Pancreas (tissue), 10 donors: ENCODE measurements around the gene TARP.
"Not testable (repeated sequence)": the region's sequence is repeated elsewhere in the genome, so short reads cannot be mapped to it uniquely, and the experiment has no call there.

Experiments used
- ATAC-seq, 4 donors: fragments of 200-7000 bp; cut with Tn5 transposase; one replicate each; pipeline versions ENCODE4 v1.8.0 to v1.9.1; 2020; ENCODE audit warnings: mild to moderate bottlenecking in 4 of 4, moderate library complexity in 4 of 4
- DNase-seq, 6 donors: peaks; one replicate each; pipeline ENCODE4 v3.0.0-alpha.2; 2020
- FAIRE-seq: peaks from 2 replicates; lab custom pipeline; 2012; peaks lifted over from hg19 to GRCh38; lab: Jason Lieb, UNC
- H3K27ac ChIP-seq, 4 donors: fragments of 200-600 bp; sonication (generic); 1 replicate in 3 of 4; 2 replicates in 1 of 4; pipeline versions ENCODE4 v1.5.0 to v1.8.0; 2020
- H3K27me3 ChIP-seq, 4 donors: fragments of 200-600 bp; one replicate each; pipeline ENCODE4 v1.8.0; 2021
- H3K36me3 ChIP-seq, 3 donors: fragments of 200-600 bp; sonication (generic) in 1 of 3; one replicate each; pipeline versions ENCODE4 v1.5.0 to v1.8.0; 2020 to 2021
- H3K4me1 ChIP-seq, 3 donors: fragments of 200-600 bp; one replicate each; pipeline ENCODE4 v1.8.0; 2021
- H3K4me3 ChIP-seq, 4 donors: fragments of 200-600 bp; sonication (generic) in 2 of 4; one replicate each; pipeline versions ENCODE4 v1.5.0 to v1.8.0; 2020 to 2021
- H3K9me3 ChIP-seq, 4 donors: fragments of 200-600 bp; one replicate each; pipeline ENCODE4 v1.8.0; 2021
- CTCF ChIP-seq, 4 donors: fragments of 200-600 bp; sonication (generic) in 3 of 4; IDR thresholded peaks; one replicate each; pipeline versions ENCODE4 v1.5.0 to v1.8.0; 2021; ENCODE audit warnings: antibody characterized with exemption in 4 of 4
- WGBS, 2 donors: extraction: QIAGEN DNeasy Blood & Tissue Kit; methylation state at CpG; one replicate each; pipeline ENCODE4 v1.1.7; 2013; 5-methylcytosine and 5-hydroxymethylcytosine counted together
- intact Hi-C, 3 donors: fragments of 100-400 bp; cut with DNase I; formaldehyde crosslinking; loops; one replicate each; pipeline versions ENCODE4 v1.11.1 to v1.14.2; 2022
- donor health status: healthy with polysubstance abuse.
- donor health status: DM: no; HTN: no; CAD: no; lungs with moderate emphysema.
- donor health status: DM: no; HTN: no; CAD: no.
- donor health status: control.
- donor health status: control.
- donor health status: Bipolar disorder and iron deficiency.
- donor health status: DM: yes; HTN: yes; CAD: no.
- donor health status: DM: no; HTN: no; CAD: no.
- donor health status: DM: no; HTN: no; CAD: no.
- donor health status: DM: yes; HTN: yes; CAD: no.

Gene TARP

GRCh38 chr7:38276096-38276877, 2.9 kb upstream of the TARP start:
- no peak for TF ChIP-seq CTCF (IDR thresholded peaks at IDR 0.05)
- H3K27ac ChIP-seq = no peak overlapping the region
- H3K36me3 ChIP-seq = no peaks in the 10 kb centered on the region
- DNase-seq (no peak), FAIRE-seq (no peak), ATAC-seq (no peak)
- no peak overlapping the region for H3K4me3 ChIP-seq
- H3K9me3 ChIP-seq = no peaks in the 10 kb centered on the region
- H3K27me3 ChIP-seq = no peaks in the 10 kb centered on the region
- intact Hi-C loops = no loop called here
- 62 to 71% methylated on average over 6 of the region's 6 CpGs for WGBS, 2 donors
- H3K4me1 ChIP-seq = no peaks in the 10 kb centered on the region

- FAIRE-seq (no peak), ATAC-seq (no peak), DNase-seq (no peak)
- no peak overlapping the region for H3K4me3 ChIP-seq
- no peaks in the 10 kb centered on the region for H3K9me3 ChIP-seq
- no peak overlapping the region for H3K27ac ChIP-seq
- TF ChIP-seq CTCF (IDR thresholded peaks at IDR 0.05) = no peak
- intact Hi-C loops = no loop called here
- no peaks in the 10 kb centered on the region for H3K27me3 ChIP-seq
- H3K4me1 ChIP-seq = no peaks in the 10 kb centered on the region
- WGBS, 2 donors = 84 to 93% methylated on average over 3 of the region's 3 CpGs
- H3K36me3 ChIP-seq = no peaks in the 10 kb centered on the region
Measured at GRCh38 chr7:38274927-38275620, 1.6 kb upstream of the TARP start.

DNA sequence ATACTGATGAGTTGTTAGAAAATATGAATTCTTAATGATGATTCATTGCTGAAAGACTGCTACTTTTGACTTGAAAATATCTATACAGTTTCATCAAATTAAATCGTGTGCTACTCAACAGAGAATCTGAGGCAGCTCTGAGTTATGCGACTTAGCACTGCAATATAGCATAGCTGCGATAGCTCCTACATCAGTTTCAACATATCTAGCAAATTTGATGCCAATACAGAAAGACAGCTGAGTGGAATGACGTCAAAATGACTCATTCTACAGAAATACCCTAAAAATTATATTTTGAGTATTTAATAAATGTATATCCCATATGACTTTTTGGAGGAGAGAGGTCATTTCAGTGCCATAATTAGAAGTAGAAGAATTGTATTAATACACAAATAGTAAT, 1.1 kb upstream of the TARP start:
- TF ChIP-seq CTCF (IDR thresholded peaks at IDR 0.05) = no peak
- H3K36me3 ChIP-seq = no peaks in the 10 kb centered on the region
- ATAC-seq (no peak), FAIRE-seq (no peak), DNase-seq (no peak)
- intact Hi-C loops = no loop called here
- H3K4me1 ChIP-seq = no peaks in the 10 kb centered on the region
- no peak overlapping the region for H3K27ac ChIP-seq
- H3K9me3 ChIP-seq = no peaks in the 10 kb centered on the region
- 86 to 89% methylated on average over 4 of the region's 4 CpGs for WGBS, 2 donors
- no peak overlapping the region for H3K4me3 ChIP-seq
- no peaks in the 10 kb centered on the region for H3K27me3 ChIP-seq

- 68 to 74% methylated on average over 1 of the region's 2 CpGs for WGBS, 2 donors
- FAIRE-seq, H3K27me3 ChIP-seq, intact Hi-C loops, H3K27ac ChIP-seq, H3K4me1 ChIP-seq, DNase-seq, ATAC-seq, H3K4me3 ChIP-seq, H3K9me3 ChIP-seq, H3K36me3 ChIP-seq: not testable (repeated sequence)
Measured at GRCh38 chr7:38270405-38270804, 3.0 kb downstream of the TARP start.

DNA sequence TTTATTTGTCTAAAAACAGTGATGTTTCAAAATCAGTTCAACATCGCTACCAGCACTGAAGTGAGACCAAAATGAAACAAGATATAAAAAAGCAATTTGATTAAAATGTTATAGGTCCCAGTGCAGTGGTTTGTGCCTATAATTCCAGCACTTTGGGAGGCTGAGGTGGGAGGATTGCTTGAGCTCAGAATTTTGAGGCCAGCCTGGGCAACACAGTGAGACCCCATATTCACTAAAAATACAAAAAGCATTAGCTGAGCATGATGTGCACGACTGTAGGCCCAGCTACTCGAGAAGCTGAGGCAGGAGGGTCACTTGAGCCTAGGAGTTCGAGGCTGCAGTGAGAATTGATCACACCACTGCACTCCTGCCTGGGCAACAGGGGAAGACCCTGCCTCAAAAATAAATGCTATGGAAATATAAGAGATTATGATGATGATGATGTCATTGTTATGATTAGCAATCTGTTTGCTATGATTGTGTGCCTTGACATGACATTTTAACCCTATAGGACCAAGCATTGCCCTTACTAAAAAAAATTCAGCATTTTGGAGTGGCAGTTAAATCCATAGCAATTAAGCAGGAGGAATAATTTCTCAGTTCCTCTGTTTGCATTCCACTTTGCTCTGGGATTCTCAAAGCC, 3.6 kb downstream of the TARP start:
- WGBS, 2 donors = 74 to 78% methylated on average over 4 of the region's 4 CpGs
- DNase-seq, ATAC-seq, intact Hi-C loops, H3K9me3 ChIP-seq, H3K36me3 ChIP-seq, H3K27me3 ChIP-seq, H3K4me3 ChIP-seq, FAIRE-seq, H3K27ac ChIP-seq, H3K4me1 ChIP-seq: not testable (repeated sequence)

- H3K36me3 ChIP-seq, H3K27me3 ChIP-seq, H3K4me1 ChIP-seq, intact Hi-C loops, H3K9me3 ChIP-seq, H3K4me3 ChIP-seq, DNase-seq, H3K27ac ChIP-seq, FAIRE-seq, ATAC-seq: not testable (repeated sequence)
- 72 to 80% methylated on average over 3 of the region's 3 CpGs for WGBS, 2 donors
Measured at GRCh38 chr7:38265958-38266357, 7.5 kb downstream of the TARP start.

DNA sequence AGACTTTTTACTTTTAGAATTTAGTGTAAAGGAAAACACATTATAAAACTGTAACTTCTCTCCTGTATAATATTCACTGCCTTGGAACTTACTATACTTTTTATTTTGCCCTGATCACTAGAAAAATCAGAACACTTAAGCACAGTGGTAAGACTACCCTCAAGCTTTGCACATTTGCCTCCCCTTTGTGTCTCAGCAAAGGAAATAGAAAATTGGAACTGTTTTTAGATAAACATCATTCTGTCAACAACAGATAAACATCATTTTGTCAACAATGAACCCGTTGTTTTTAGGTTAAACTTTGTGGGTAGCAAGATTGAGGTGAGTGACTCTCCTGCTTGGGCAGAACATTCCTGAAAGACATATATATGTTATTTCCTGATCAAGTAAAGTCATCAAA, 8.8 kb downstream of the TARP start:
- H3K27ac ChIP-seq, H3K27me3 ChIP-seq, H3K36me3 ChIP-seq, H3K4me3 ChIP-seq, H3K9me3 ChIP-seq, intact Hi-C loops, FAIRE-seq, ATAC-seq, H3K4me1 ChIP-seq, DNase-seq: not testable (repeated sequence)
- WGBS, 2 donors = 7 to 9% methylated on average over 1 of the region's 1 CpG

GRCh38 chr7:38263274-38263673, 10.2 kb downstream of the TARP start:
- H3K4me3 ChIP-seq, FAIRE-seq, H3K9me3 ChIP-seq, H3K27me3 ChIP-seq, H3K4me1 ChIP-seq, H3K36me3 ChIP-seq, ATAC-seq, H3K27ac ChIP-seq, intact Hi-C loops, DNase-seq: not testable (repeated sequence)
- 58 to 62% methylated on average over 1 of the region's 1 CpG for WGBS, 2 donors
